ENCODE data around the gene TMEM117. TPM values are rescaled to one million over a fixed set of nuclear protein-coding genes. Genes with fewer than 3 reads are reported as not detected.

TMEM117 gene
- total RNA-seq, 1 donor from 2014 or later: 13.1 TPM

- Histone ChIP-seq H3K9me3 (ENCODE audit: insufficient read depth, low read depth, low read length) (no peaks in the 10 kb centered on the region), H2AFZ (ENCODE audit: low read depth, low read length) (no peak overlapping the region), H3K4me1 (ENCODE audit: insufficient read depth, low read length) (no peaks in the 10 kb centered on the region), H3K27me3 (ENCODE audit: insufficient read depth, low read length) (no peaks in the 10 kb centered on the region), H4K20me1 (ENCODE audit: insufficient read depth, low read length) (no peaks in the 10 kb centered on the region), H3K36me3 (ENCODE audit: insufficient read depth, low read length) (no peaks in the 10 kb centered on the region), H3K4me2 (ENCODE audit: low read length) (no peak overlapping the region), H3K4me3 (ENCODE audit: insufficient read depth, low read depth, low read length) (no peak overlapping the region), H3K9ac (ENCODE audit: low read length) (no peak overlapping the region), H3K79me2 (ENCODE audit: insufficient read depth, low read length) (no peaks in the 10 kb centered on the region), H3K27ac (ENCODE audit: low read depth, low read length) (no peak overlapping the region)
- FAIRE-seq (no peak), DNase-seq (ENCODE audit: low read depth) (peak; percentile 27)
- H3K27me3 Mint-ChIP-seq (ENCODE audit: low read depth, unreplicated experiment): no peaks in the 10 kb centered on the region
- no peak overlapping the region for H3K27ac Mint-ChIP-seq (ENCODE audit: unreplicated experiment)
- H3K36me3 Mint-ChIP-seq (ENCODE audit: low read depth, unreplicated experiment): no peaks in the 10 kb centered on the region
- peaks cover 8% of the 10 kb centered on the region for H3K4me1 Mint-ChIP-seq (ENCODE audit: low read depth, unreplicated experiment)
- TF ChIP-seq EZH2 (IDR thresholded peaks at IDR 0.05; ENCODE audit: insufficient read depth, low read length) (no peak), CTCF (IDR thresholded peaks at IDR 0.05; ENCODE audit: insufficient read depth, low read depth, low read length) (no peak)
- H3K9me3 Mint-ChIP-seq (ENCODE audit: unreplicated experiment): no peaks in the 10 kb centered on the region
- no peak overlapping the region for H3K4me3 Mint-ChIP-seq (ENCODE audit: unreplicated experiment)
These were observed 153.1 kb downstream of the TMEM117 start for GRCh38 chr12:43988838-43989560.

- no peaks in the 10 kb centered on the region for H3K27me3 ChIP-seq (ENCODE audit: insufficient read depth, low read length)
- Mint-ChIP-seq H3K4me1 (ENCODE audit: low read depth, unreplicated experiment) (peaks cover 8% of the 10 kb centered on the region), H3K36me3 (ENCODE audit: low read depth, unreplicated experiment) (no peaks in the 10 kb centered on the region), H3K9me3 (ENCODE audit: unreplicated experiment) (no peaks in the 10 kb centered on the region), H3K27me3 (ENCODE audit: low read depth, unreplicated experiment) (no peaks in the 10 kb centered on the region), H3K4me3 (ENCODE audit: unreplicated experiment) (no peak overlapping the region), H3K27ac (ENCODE audit: unreplicated experiment) (no peak overlapping the region)
- H3K79me2 ChIP-seq (ENCODE audit: insufficient read depth, low read length): no peaks in the 10 kb centered on the region
- no peaks in the 10 kb centered on the region for H4K20me1 ChIP-seq (ENCODE audit: insufficient read depth, low read length)
- H3K4me1 ChIP-seq (ENCODE audit: insufficient read depth, low read length): no peaks in the 10 kb centered on the region
- H3K36me3 ChIP-seq (ENCODE audit: insufficient read depth, low read length): no peaks in the 10 kb centered on the region
- DNase-seq (ENCODE audit: low read depth) (no peak), FAIRE-seq (no peak)
- H2AFZ ChIP-seq (ENCODE audit: low read depth, low read length): no peak overlapping the region
- H3K4me2 ChIP-seq (ENCODE audit: low read length): no peak overlapping the region
- TF ChIP-seq EZH2 (IDR thresholded peaks at IDR 0.05; ENCODE audit: insufficient read depth, low read length) (no peak), CTCF (IDR thresholded peaks at IDR 0.05; ENCODE audit: insufficient read depth, low read depth, low read length) (no peak)
- no peak overlapping the region for H3K9ac ChIP-seq (ENCODE audit: low read length)
- no peak overlapping the region for H3K27ac ChIP-seq (ENCODE audit: low read depth, low read length)
- H3K9me3 ChIP-seq (ENCODE audit: insufficient read depth, low read depth, low read length): no peaks in the 10 kb centered on the region
- H3K4me3 ChIP-seq (ENCODE audit: insufficient read depth, low read depth, low read length): no peak overlapping the region
These were observed 157.0 kb downstream of the TMEM117 start for GRCh38 chr12:43992856-43993255.

GRCh38 chr12:44000309-44000952 lies 164.6 kb downstream of the TMEM117 start:
- H3K9me3 ChIP-seq (ENCODE audit: insufficient read depth, low read depth, low read length): no peaks in the 10 kb centered on the region
- no peak overlapping the region for H3K4me3 Mint-ChIP-seq (ENCODE audit: unreplicated experiment)
- peak; percentile 8 for DNase-seq (ENCODE audit: low read depth)
- no peak overlapping the region for H3K4me2 ChIP-seq (ENCODE audit: low read length)
- TF ChIP-seq EZH2 (IDR thresholded peaks at IDR 0.05; ENCODE audit: insufficient read depth, low read length): no peak
- peak; percentile 40 for TF ChIP-seq CTCF (IDR thresholded peaks at IDR 0.05; ENCODE audit: insufficient read depth, low read depth, low read length)
- H2AFZ ChIP-seq (ENCODE audit: low read depth, low read length): no peak overlapping the region
- H3K36me3 Mint-ChIP-seq (ENCODE audit: low read depth, unreplicated experiment): peaks cover 4% of the 10 kb centered on the region
- no peaks in the 10 kb centered on the region for H3K4me1 Mint-ChIP-seq (ENCODE audit: low read depth, unreplicated experiment)
- H3K27me3 Mint-ChIP-seq (ENCODE audit: low read depth, unreplicated experiment): no peaks in the 10 kb centered on the region
- no peak overlapping the region for H3K27ac Mint-ChIP-seq (ENCODE audit: unreplicated experiment)
- H3K9ac ChIP-seq (ENCODE audit: low read length): no peak overlapping the region
- H3K79me2 ChIP-seq (ENCODE audit: insufficient read depth, low read length): no peaks in the 10 kb centered on the region
- no peak overlapping the region for H3K4me3 ChIP-seq (ENCODE audit: insufficient read depth, low read depth, low read length)
- no peak for FAIRE-seq
- no peaks in the 10 kb centered on the region for H3K36me3 ChIP-seq (ENCODE audit: insufficient read depth, low read length)
- peaks cover 2% of the 10 kb centered on the region for H3K9me3 Mint-ChIP-seq (ENCODE audit: unreplicated experiment)
- H4K20me1 ChIP-seq (ENCODE audit: insufficient read depth, low read length): no peaks in the 10 kb centered on the region
- no peak overlapping the region for H3K27ac ChIP-seq (ENCODE audit: low read depth, low read length)
- H3K27me3 ChIP-seq (ENCODE audit: insufficient read depth, low read length): no peaks in the 10 kb centered on the region
- no peaks in the 10 kb centered on the region for H3K4me1 ChIP-seq (ENCODE audit: insufficient read depth, low read length)
